HG02840 (cell line): ENCODE measurements around the gene PRKAG3.
A peak's percentile ranks its signal among the peaks of the same experiment; 100 is the strongest.

ENCODE experiments used
- ATAC-seq: cut with Tn5 transposase; IDR thresholded peaks from one replicate; pipeline ENCODE4 v1.9.1; 2021; ENCODE audit warnings: mild to moderate bottlenecking, moderate library complexity, moderate number of reproducible peaks; ENCODE audit not compliant: unreplicated experiment, low FRiP score

The PRKAG3 gene

GRCh38 chr2:218831378-218831990 is at the start of gene PRKAG3:
PRKAG3 (minus strand) TSS chr2:218831803.
- ATAC-seq: no peak

- no peak for ATAC-seq
Measured at GRCh38 chr2:218880859-218881594, 49.4 kb upstream of the PRKAG3 start.

GRCh38 chr2:218880102-218880858 is 48.7 kb upstream of the PRKAG3 start, which contains the start of gene WNT10A:
WNT10A (plus strand) TSS chr2:218880852; CDS start chr2:218880996, 144 bp downstream.
- ATAC-seq: peak; percentile 62

- no peak for ATAC-seq
Measured at GRCh38 chr2:218879776-218880101, 48.1 kb upstream of the PRKAG3 start.

- no peak for ATAC-seq
Measured at GRCh38 chr2:218878926-218879761, 47.5 kb upstream of the PRKAG3 start.

- ATAC-seq: no peak
Measured at GRCh38 chr2:218878486-218878885, 46.9 kb upstream of the PRKAG3 start.

GRCh38 chr2:218877891-218878290 is 46.3 kb upstream of the PRKAG3 start:
- ATAC-seq: no peak

- no peak for ATAC-seq
Measured at GRCh38 chr2:218877331-218877730, 45.7 kb upstream of the PRKAG3 start.

- no peak for ATAC-seq
Measured at GRCh38 chr2:218876562-218877219, 45.1 kb upstream of the PRKAG3 start.

- no peak for ATAC-seq
Measured at GRCh38 chr2:218875692-218876246, 44.2 kb upstream of the PRKAG3 start.

- no peak for ATAC-seq
Measured at GRCh38 chr2:218873359-218874194, 42.0 kb upstream of the PRKAG3 start.

- ATAC-seq: no peak
Measured at GRCh38 chr2:218872645-218873358, 41.2 kb upstream of the PRKAG3 start.

- no peak for ATAC-seq
Measured at GRCh38 chr2:218871345-218872302, 40.0 kb upstream of the PRKAG3 start.

GRCh38 chr2:218870984-218871344 is 39.4 kb upstream of the PRKAG3 start:
- no peak for ATAC-seq

- ATAC-seq: no peak
Measured at GRCh38 chr2:218869064-218869463, 37.5 kb upstream of the PRKAG3 start.

- no peak for ATAC-seq
Measured at GRCh38 chr2:218867900-218868299, 36.3 kb upstream of the PRKAG3 start.

- ATAC-seq: no peak
Measured at GRCh38 chr2:218865999-218866398, 34.4 kb upstream of the PRKAG3 start.
